ENCODE results near the gene SSB. TPM values are rescaled to one million over a fixed set of nuclear protein-coding genes. Genes with fewer than 3 reads are reported as not detected.

Gene SSB
- total and polyA plus RNA-seq, 2 of the 13 experiments (the other 11 are each of a cell fraction or from before 2014, with no cell fraction given) = 109 to 208 TPM

- TF ChIP-seq, protein P1, sequence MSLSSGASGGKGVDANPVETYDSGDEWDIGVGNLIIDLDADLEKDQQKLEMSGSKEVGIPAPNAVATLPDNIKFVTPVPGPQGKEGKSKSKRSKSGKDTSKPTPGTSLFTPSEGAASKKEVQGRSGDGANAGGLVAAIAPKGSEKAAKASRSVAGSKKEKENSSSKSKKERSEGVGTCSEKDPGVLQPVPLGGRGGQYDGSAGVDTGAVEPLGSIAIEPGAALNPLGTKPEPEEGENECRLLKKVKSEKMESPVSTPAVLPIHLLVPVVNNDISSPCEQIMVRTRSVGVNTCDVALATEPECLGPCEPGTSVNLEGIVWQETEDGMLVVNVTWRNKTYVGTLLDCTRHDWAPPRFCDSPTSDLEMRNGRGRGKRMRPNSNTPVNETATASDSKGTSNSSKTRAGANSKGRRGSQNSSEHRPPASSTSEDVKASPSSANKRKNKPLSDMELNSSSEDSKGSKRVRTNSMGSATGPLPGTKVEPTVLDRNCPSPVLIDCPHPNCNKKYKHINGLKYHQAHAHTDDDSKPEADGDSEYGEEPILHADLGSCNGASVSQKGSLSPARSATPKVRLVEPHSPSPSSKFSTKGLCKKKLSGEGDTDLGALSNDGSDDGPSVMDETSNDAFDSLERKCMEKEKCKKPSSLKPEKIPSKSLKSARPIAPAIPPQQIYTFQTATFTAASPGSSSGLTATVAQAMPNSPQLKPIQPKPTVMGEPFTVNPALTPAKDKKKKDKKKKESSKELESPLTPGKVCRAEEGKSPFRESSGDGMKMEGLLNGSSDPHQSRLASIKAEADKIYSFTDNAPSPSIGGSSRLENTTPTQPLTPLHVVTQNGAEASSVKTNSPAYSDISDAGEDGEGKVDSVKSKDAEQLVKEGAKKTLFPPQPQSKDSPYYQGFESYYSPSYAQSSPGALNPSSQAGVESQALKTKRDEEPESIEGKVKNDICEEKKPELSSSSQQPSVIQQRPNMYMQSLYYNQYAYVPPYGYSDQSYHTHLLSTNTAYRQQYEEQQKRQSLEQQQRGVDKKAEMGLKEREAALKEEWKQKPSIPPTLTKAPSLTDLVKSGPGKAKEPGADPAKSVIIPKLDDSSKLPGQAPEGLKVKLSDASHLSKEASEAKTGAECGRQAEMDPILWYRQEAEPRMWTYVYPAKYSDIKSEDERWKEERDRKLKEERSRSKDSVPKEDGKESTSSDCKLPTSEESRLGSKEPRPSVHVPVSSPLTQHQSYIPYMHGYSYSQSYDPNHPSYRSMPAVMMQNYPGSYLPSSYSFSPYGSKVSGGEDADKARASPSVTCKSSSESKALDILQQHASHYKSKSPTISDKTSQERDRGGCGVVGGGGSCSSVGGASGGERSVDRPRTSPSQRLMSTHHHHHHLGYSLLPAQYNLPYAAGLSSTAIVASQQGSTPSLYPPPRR (CRISPR knock-in tag; IDR thresholded peaks at IDR 0.05; ENCODE audit: borderline replicate concordance) = peak; percentile 77; the same call in 1 of the 2 replicates
- no peak for TF ChIP-seq ZNF629 (CRISPR knock-in tag; conservative IDR thresholded peaks at IDR 0.05)
- TF ChIP-seq ZBTB49 (CRISPR knock-in tag; IDR thresholded peaks at IDR 0.05; ENCODE audit: borderline replicate concordance) = no peak
- no peak for TF ChIP-seq FOXM1 (CRISPR knock-in tag; IDR thresholded peaks at IDR 0.05)
- no peak for TF ChIP-seq ADNP (CRISPR knock-in tag; IDR thresholded peaks at IDR 0.05)
- TF ChIP-seq ZNF773 (CRISPR knock-in tag; IDR thresholded peaks at IDR 0.05; ENCODE audit: borderline replicate concordance) = no peak
- no peak for TF ChIP-seq ZSCAN29 (CRISPR knock-in tag; conservative IDR thresholded peaks at IDR 0.05)
- TF ChIP-seq RELA (CRISPR knock-in tag; IDR thresholded peaks at IDR 0.05) = no peak
- TF ChIP-seq KLF16 (CRISPR knock-in tag; IDR thresholded peaks at IDR 0.05) = peak in 1 of 2 experiments; percentile 10; a peak in 1 of 4 replicates
- TF ChIP-seq TRIM24 (CRISPR knock-in tag; IDR thresholded peaks at IDR 0.05) = no peak
- TF ChIP-seq ZNF761 (CRISPR knock-in tag; conservative IDR thresholded peaks at IDR 0.05) = no peak
- peak; percentile 89 for TF ChIP-seq GATAD2A (CRISPR knock-in tag; IDR thresholded peaks at IDR 0.05)
- TF ChIP-seq, protein P2, sequence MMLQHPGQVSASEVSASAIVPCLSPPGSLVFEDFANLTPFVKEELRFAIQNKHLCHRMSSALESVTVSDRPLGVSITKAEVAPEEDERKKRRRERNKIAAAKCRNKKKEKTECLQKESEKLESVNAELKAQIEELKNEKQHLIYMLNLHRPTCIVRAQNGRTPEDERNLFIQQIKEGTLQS (CRISPR knock-in tag; IDR thresholded peaks at IDR 0.05) = no peak
- no peak for TF ChIP-seq NFRKB (IDR thresholded peaks at IDR 0.05)
- peak; percentile 85 for TF ChIP-seq NFIC (IDR thresholded peaks at IDR 0.05; ENCODE audit: low read length)
- TF ChIP-seq MTF2 (CRISPR knock-in tag; IDR thresholded peaks at IDR 0.05; ENCODE audit: borderline replicate concordance) = no peak
- no peak for TF ChIP-seq ZBED4 (CRISPR knock-in tag; IDR thresholded peaks at IDR 0.05; ENCODE audit: borderline replicate concordance)
- 0 out of 2 replicates have a peak, but pooled peaks have one; percentile 16 for TF ChIP-seq ZSCAN9 (CRISPR knock-in tag; IDR thresholded peaks at IDR 0.05; ENCODE audit: borderline replicate concordance)
- no peak for TF ChIP-seq RARG (CRISPR knock-in tag; IDR thresholded peaks at IDR 0.05; ENCODE audit: low read depth)
- no peak for TF ChIP-seq MEIS2 (CRISPR knock-in tag; IDR thresholded peaks at IDR 0.05)
These were observed 37.3 kb upstream of the SSB start (continued) for GRCh38 chr2:169761251-169761969.

Measured in HepG2 (cell line).